GM12891 (cell line): Measurements from ENCODE around the gene LRRC37A.
"Not testable (repeated sequence)": the region's sequence is repeated elsewhere in the genome, so short reads cannot be mapped to it uniquely, and the experiment has no call there.

ENCODE experiments used
- PAX5 ChIP-seq: IDR thresholded peaks from 2 replicates; pipeline ENCODE4 v1.6.1; 2011; ENCODE audit warnings: low read length, moderate library complexity, mild to moderate bottlenecking; ENCODE audit not compliant: insufficient read depth, severe bottlenecking
- POLR2A ChIP-seq: IDR thresholded peaks from 2 replicates; pipeline ENCODE4 v1.6.1; 2011; ENCODE audit warnings: low read depth, low read length, control low read depth
- POLR2AphosphoS5 ChIP-seq: IDR thresholded peaks from 2 replicates; pipeline ENCODE4 v1.6.1; 2011; ENCODE audit warnings: low read depth, low read length, control low read depth
- POU2F2 ChIP-seq: IDR thresholded peaks from 2 replicates; pipeline ENCODE4 v1.6.1; 2011; ENCODE audit warnings: low read depth, mild to moderate bottlenecking, control low read depth, low read length, moderate library complexity
- SPI1 ChIP-seq: IDR thresholded peaks from 2 replicates; pipeline ENCODE4 v1.6.1; 2011; ENCODE audit warnings: low read depth, low read length, control low read depth
- TAF1 ChIP-seq: IDR thresholded peaks from 2 replicates; pipeline ENCODE4 v1.6.1; 2011; ENCODE audit warnings: low read depth, low read length, control low read depth

DNA sequence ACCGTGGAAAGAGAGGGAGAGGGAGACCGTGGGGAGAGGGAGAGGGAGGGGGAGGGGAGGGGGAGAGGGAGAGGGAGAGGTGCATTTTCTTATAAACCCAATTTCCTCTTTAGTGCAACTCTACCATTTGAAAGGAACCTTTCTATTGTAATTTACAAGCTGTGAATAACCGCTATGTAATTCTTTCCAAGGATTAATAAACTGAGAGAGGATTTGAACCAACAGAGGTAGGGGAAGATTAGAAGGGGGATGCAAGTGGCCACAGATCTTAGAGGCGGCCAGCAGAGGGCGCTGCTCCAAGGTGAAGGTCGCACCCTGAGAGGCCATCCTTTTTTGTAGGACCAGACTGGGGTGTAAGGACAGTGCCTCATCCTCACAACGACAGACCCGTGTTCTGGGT, 41.2 kb upstream of the LRRC37A start:
- not testable (repeated sequence) for TF ChIP-seq TAF1, POLR2AphosphoS5, POLR2A, POU2F2, SPI1, PAX5
